Endodermal cell (in vitro differentiated cells): Measurements from ENCODE around the gene RASGRF1. TPM values are rescaled to one million over a fixed set of nuclear protein-coding genes. Genes with fewer than 3 reads are reported as not detected.

Experiments
- DNase-seq: peaks from one replicate; pipeline ENCODE4 v3.0.0-alpha.2; 2017
- H3K27ac ChIP-seq: 2 replicates; pipeline ENCODE4 v1.5.1; 2013; ENCODE audit warnings: mild to moderate bottlenecking, low read depth, low read length, moderate library complexity
- H3K27me3 ChIP-seq: 2 replicates; pipeline ENCODE4 v1.6.1; 2013; ENCODE audit warnings: mild to moderate bottlenecking, low read length, moderate library complexity; ENCODE audit not compliant: insufficient read depth, control insufficient read depth, poor library complexity, severe bottlenecking
- H3K36me3 ChIP-seq: 2 replicates; pipeline ENCODE4 v1.7.0; 2013; ENCODE audit warnings: mild to moderate bottlenecking, low read length, moderate library complexity; ENCODE audit not compliant: control insufficient read depth, insufficient read depth
- H3K4me1 ChIP-seq: one replicate; pipeline ENCODE4 v1.7.0; 2013; ENCODE audit warnings: low read length; ENCODE audit not compliant: control insufficient read depth, insufficient read depth
- H3K4me3 ChIP-seq: 2 replicates; pipeline ENCODE4 v1.5.1; 2013; ENCODE audit warnings: mild to moderate bottlenecking, low read length, moderate library complexity
- H3K9ac ChIP-seq: 2 replicates; pipeline ENCODE4 v1.6.1; 2013; ENCODE audit warnings: mild to moderate bottlenecking, low read length, moderate library complexity; ENCODE audit not compliant: poor library complexity, severe bottlenecking; ENCODE audit errors: extremely low read depth
- H3K9me3 ChIP-seq: 2 replicates; pipeline ENCODE4 v1.6.1; 2013; ENCODE audit warnings: mild to moderate bottlenecking, low read length, moderate library complexity; ENCODE audit not compliant: control insufficient read depth
- H3K27ac Mint-ChIP-seq: 2 replicates; pipeline ENCODE4 v1.8.0; 2020; ENCODE audit warnings: mixed read lengths
- H3K27me3 Mint-ChIP-seq: 2 replicates; pipeline ENCODE4 v1.8.0; 2021; ENCODE audit warnings: mild to moderate bottlenecking, mixed read lengths; ENCODE audit not compliant: insufficient read depth
- H3K36me3 Mint-ChIP-seq: 2 replicates; pipeline ENCODE4 v1.8.0; 2020; ENCODE audit warnings: low read depth, mixed read lengths
- H3K4me1 Mint-ChIP-seq: 2 replicates; pipeline ENCODE4 v1.8.0; 2020; ENCODE audit warnings: mixed read lengths
- H3K4me3 Mint-ChIP-seq: 2 replicates; pipeline ENCODE4 v1.8.0; 2020; ENCODE audit warnings: mild to moderate bottlenecking, moderate library complexity, mixed read lengths
- H3K9me3 Mint-ChIP-seq: 2 replicates; pipeline ENCODE4 v1.8.0; 2020; ENCODE audit warnings: mild to moderate bottlenecking, mixed read lengths
- WGBS, 2 experiments: methylation state at CpG; one replicate each; pipeline versions ENCODE4 v1.1.5 to v1.1.7; 2013; ENCODE audit warnings: missing lambda C conversion rate in 2 of 2, mixed read lengths in 1 of 2; ENCODE audit not compliant: insufficient coverage in 1 of 2, insufficient read length in 1 of 2; 5-methylcytosine and 5-hydroxymethylcytosine counted together
- total RNA-seq, 2 donors: library from RNA; stranded (reverse); fragmentation: NEBNext Ultra II Directional in 1 of 2; extraction: Animal tissue kit (Norgen Biotek cat#: 25700) in 1 of 2; gene quantifications; 2 replicates in 1 of 2; 3 replicates in 1 of 2; pipeline ENCODE4 v1.2.1, GENCODE V29; 2021
- TF ChIP-seq, protein P1 (sequence below): fragments of 200-600 bp; sonication (generic); conservative IDR thresholded peaks from 2 replicates; pipeline ENCODE4 v1.5.0; 2021; ENCODE audit warnings: antibody characterized with exemption, mild to moderate bottlenecking

The RASGRF1 gene
- total RNA-seq, 2 donors from 2014 or later, result 0.20 TPM; not detected in 1

DNA sequence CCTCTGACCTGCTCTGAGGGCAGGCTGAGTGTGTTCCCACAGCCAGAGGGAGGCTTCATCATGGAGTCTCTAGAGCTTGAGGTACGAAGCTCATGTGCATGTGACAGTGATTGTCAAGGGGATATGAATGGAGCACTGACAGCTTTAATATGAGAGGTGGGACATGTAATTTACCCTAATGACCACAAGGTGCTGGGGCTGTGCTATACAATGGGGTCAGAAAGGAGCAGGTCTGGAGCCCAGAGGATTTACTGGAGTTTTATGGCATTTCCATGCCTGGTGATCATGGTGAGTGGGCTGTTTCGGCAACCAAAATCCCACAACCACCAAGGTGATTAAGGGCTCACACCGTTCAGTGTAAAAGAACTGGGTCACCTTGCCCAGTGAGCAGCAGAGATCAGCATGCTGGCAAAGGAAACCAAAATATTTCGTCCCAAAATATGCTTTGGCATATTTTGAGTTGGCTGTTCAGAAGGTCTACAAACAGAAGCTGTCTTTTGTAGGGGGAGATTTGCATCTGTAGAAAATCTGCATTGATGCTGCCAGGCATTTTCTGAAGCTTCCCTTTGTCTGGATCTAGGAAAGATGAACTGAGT lies 40.1 kb upstream of the RASGRF1 start:
- 71 to 81% methylated on average over 3 to 4 of the region's 4 CpGs for WGBS, 2 experiments

DNA sequence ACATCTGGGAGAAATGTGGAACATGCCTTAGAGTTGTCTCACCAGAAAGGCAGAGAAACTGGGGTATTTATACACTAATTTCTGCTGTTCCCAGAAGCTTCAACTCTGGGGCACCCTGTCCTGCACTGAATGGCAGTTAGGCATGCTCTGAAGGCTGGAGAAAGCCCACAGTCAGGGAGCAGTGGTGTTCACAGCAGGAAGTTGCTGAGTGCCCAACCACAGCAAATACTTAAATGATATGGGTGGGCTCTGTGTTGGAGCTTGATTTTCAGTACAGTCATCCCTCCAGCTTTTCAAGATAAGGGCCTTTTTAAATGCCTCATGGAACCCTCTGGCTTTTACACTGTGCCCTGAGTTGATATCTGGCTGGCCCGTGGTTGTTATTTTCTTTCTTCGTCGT lies 38.7 kb upstream of the RASGRF1 start:
- H3K27me3 Mint-ChIP-seq, result peaks cover 10% of the 10 kb centered on the region
- Histone ChIP-seq H3K4me1 (no peaks in the 10 kb centered on the region), H3K27ac (no peak overlapping the region), H3K4me3 (no peak overlapping the region), H3K27me3 (no peaks in the 10 kb centered on the region), H3K36me3 (no peaks in the 10 kb centered on the region), H3K9me3 (peaks cover 24% of the 10 kb centered on the region), H3K9ac (no peak overlapping the region)
- 93 to 96% methylated on average over 3 of the region's 3 CpGs for WGBS, 2 experiments
- peaks cover 25% of the 10 kb centered on the region for H3K9me3 Mint-ChIP-seq
- DNase-seq, result no peak
- no peaks in the 10 kb centered on the region for H3K36me3 Mint-ChIP-seq
- H3K4me1 Mint-ChIP-seq, result peaks cover 3% of the 10 kb centered on the region
- no peak overlapping the region for H3K27ac Mint-ChIP-seq
- TF ChIP-seq, protein P1, sequence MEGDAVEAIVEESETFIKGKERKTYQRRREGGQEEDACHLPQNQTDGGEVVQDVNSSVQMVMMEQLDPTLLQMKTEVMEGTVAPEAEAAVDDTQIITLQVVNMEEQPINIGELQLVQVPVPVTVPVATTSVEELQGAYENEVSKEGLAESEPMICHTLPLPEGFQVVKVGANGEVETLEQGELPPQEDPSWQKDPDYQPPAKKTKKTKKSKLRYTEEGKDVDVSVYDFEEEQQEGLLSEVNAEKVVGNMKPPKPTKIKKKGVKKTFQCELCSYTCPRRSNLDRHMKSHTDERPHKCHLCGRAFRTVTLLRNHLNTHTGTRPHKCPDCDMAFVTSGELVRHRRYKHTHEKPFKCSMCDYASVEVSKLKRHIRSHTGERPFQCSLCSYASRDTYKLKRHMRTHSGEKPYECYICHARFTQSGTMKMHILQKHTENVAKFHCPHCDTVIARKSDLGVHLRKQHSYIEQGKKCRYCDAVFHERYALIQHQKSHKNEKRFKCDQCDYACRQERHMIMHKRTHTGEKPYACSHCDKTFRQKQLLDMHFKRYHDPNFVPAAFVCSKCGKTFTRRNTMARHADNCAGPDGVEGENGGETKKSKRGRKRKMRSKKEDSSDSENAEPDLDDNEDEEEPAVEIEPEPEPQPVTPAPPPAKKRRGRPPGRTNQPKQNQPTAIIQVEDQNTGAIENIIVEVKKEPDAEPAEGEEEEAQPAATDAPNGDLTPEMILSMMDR, result no peak
- no peak overlapping the region for H3K4me3 Mint-ChIP-seq

More for the DNA sequence above, 40.1 kb upstream of the RASGRF1 start:
- Mint-ChIP-seq H3K9me3 (peaks cover 25% of the 10 kb centered on the region), H3K4me1 (peaks cover 12% of the 10 kb centered on the region), H3K36me3 (no peaks in the 10 kb centered on the region), H3K27ac (no peak overlapping the region), H3K27me3 (peaks cover 10% of the 10 kb centered on the region), H3K4me3 (no peak overlapping the region)
- Histone ChIP-seq H3K9ac (no peak overlapping the region), H3K4me1 (peaks cover 8% of the 10 kb centered on the region), H3K27ac (no peak overlapping the region), H3K4me3 (no peak overlapping the region), H3K9me3 (peaks cover 24% of the 10 kb centered on the region), H3K36me3 (no peaks in the 10 kb centered on the region), H3K27me3 (no peaks in the 10 kb centered on the region)
- TF ChIP-seq, protein P1, result peak; percentile 68
- no peak for DNase-seq

DNA sequence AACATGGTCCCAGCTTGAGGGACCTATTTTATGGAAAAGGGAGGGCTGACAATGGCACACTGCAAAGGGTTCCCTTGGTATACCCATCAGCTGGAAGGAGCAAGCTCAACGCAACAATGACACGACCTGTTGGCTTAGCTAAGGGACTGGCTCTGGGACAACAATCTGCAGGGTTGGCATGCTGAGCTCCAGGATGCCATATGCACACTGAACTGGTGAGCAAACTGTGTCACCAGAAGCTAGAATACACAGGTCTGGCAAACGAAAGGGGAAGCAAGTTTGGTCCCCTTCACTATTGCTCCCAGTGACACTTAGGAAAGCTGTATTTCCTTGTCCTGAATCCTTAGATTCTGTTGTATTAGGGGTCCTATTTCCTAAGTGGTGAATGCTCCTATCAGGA lies 38.0 kb upstream of the RASGRF1 start:
- H3K27me3 Mint-ChIP-seq, result peaks cover 10% of the 10 kb centered on the region

More for the DNA sequence above, 38.0 kb upstream of the RASGRF1 start:
- TF ChIP-seq, protein P1, result no peak
- Mint-ChIP-seq H3K4me3 (no peak overlapping the region), H3K4me1 (peaks cover 3% of the 10 kb centered on the region), H3K36me3 (no peaks in the 10 kb centered on the region), H3K9me3 (peaks cover 23% of the 10 kb centered on the region), H3K27ac (no peak overlapping the region)
- H3K9me3 ChIP-seq, result peaks cover 23% of the 10 kb centered on the region
- WGBS, 2 experiments, result 91 to 96% methylated on average over 3 of the region's 3 CpGs
- DNase-seq, result no peak
- H3K4me3 ChIP-seq, result no peak overlapping the region
- H3K27ac ChIP-seq, result no peak overlapping the region
- no peak overlapping the region for H3K9ac ChIP-seq
- H3K4me1 ChIP-seq, result no peaks in the 10 kb centered on the region
- no peaks in the 10 kb centered on the region for H3K27me3 ChIP-seq
- no peaks in the 10 kb centered on the region for H3K36me3 ChIP-seq
